Measurements from ENCODE around the gene NETO1. TPM values are rescaled to one million over a fixed set of nuclear protein-coding genes. Genes with fewer than 3 reads are reported as not detected.

NETO1 gene
- total RNA-seq, result 0.14 TPM in 1 of 2 replicates, not detected in the other

DNA sequence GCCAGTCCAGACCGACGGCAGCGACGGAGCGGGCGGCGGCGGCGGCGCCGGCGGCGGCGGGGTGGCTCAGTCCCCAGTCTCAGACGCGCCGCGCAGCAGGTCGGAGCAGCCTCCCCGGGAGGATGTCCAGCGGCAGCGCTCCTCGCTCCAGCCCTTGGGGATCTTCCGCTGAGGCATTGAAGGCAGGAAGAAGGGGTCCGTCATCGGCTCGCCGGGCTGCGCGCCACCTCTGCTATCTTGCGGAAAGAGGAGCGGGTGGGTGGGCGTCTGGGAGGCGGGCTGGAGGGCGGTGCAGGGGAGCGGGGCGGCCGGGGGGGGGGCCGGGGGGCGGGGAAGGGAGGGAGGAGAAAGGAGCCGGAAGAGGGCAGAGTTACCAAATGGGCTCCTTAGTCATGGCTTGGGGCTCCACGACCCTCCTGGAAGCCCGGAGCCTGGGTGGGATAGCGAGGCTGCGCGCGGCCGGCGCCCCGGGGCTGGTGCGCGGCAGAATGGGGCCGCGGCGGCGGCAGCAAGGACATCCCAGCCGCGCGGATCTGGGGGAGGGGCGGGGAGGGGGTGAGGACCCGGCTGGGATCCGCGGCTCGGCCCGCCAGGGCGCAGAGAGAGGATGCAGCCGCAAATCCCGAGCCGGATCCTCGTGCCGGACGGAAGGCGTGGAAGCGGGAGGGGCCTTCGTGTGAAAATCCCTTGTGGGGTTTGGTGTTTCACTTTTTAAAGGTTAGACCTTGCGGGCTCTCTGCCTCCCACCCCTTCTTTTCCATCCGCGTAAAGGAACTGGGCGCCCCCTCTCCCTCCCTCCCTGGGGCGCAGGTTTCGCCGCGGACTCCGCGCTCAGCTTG is at the start of gene NETO1:
NETO1 (minus strand) TSS at position 242 of the 839 bp plus-strand sequence. CDS start 696 bp downstream, outside the sequence.

Data from airway epithelial cell (primary cell).